A549 (cell line): Measurements from ENCODE around the gene COL16A1. TPM values are rescaled to one million over a fixed set of nuclear protein-coding genes. Genes with fewer than 3 reads are reported as not detected.
A peak's percentile ranks its signal among the peaks of the same experiment; 100 is the strongest.

ENCODE experiments used
- ATAC-seq, 2 experiments: fragments of 200-7000 bp in 1 of 2; fragments of >200 bp in 1 of 2; cut with Nextera tagmentation in 1 of 2; cut with Tn5 transposase in 1 of 2; 3 replicates each; pipeline versions ENCODE4 v1.8.0 to v1.9.1; 2018 to 2020; ENCODE audit warnings: mild to moderate bottlenecking in 1 of 2, moderate library complexity in 1 of 2
- CTCF ChIA-PET: fragments of 300-600 bp; sonication (Branson Sonifier 250); formaldehyde crosslinking; extraction: SDS; loops from one replicate; lab custom pipeline; 2021; ENCODE audit warnings: antibody characterized with exemption, inconsistent platforms; lab: Yijun Ruan, JAX
- POLR2A ChIA-PET: fragments of 350-600 bp; formaldehyde crosslinking; extraction: SDS; loops from one replicate; lab custom pipeline; 2021; ENCODE audit warnings: antibody characterized with exemption, inconsistent platforms; lab: Yijun Ruan, JAX
- DNase-seq, 2 experiments: peaks; one replicate each; pipeline versions ENCODE4 v3.0.0 to v3.0.0-alpha.2; 2011 to 2016; ENCODE audit warnings: low read depth in 1 of 2, low spot score in 1 of 2
- FAIRE-seq: peaks from 2 replicates; lab custom pipeline; 2011; peaks lifted over from hg19 to GRCh38; lab: Jason Lieb, UNC
- H3K27ac ChIP-seq, 2 experiments: fragments of >200 bp; sonication (Bioruptor Twin); formaldehyde crosslinking; 3 replicates each; pipeline ENCODE4 v1.5.1; 2016 to 2017
- H3K4me1 ChIP-seq: fragments of >200 bp; sonication (Bioruptor Twin); formaldehyde crosslinking; 3 replicates; pipeline ENCODE4 v1.6.1; 2016
- H3K4me2 ChIP-seq: fragments of >200 bp; sonication (Bioruptor Twin); formaldehyde crosslinking; 3 replicates; pipeline ENCODE4 v1.6.1; 2016
- H3K4me3 ChIP-seq: fragments of >200 bp; sonication (Bioruptor Twin); formaldehyde crosslinking; 3 replicates; pipeline ENCODE4 v1.5.1; 2016
- H3K9me3 ChIP-seq: fragments of >200 bp; sonication (Bioruptor Twin); formaldehyde crosslinking; 3 replicates; pipeline ENCODE4 v1.6.1; 2016
- BHLHE40 ChIP-seq: IDR thresholded peaks from 2 replicates; pipeline ENCODE4 v1.6.1; 2012; ENCODE audit warnings: low read depth, low read length, inconsistent platforms
- EHF ChIP-seq: fragments of 250-450 bp; sonication (Bioruptor Pico); IDR thresholded peaks from 2 replicates; pipeline ENCODE4 v1.5.0; 2020; ENCODE audit warnings: mild to moderate bottlenecking
- EP300 ChIP-seq, 2 experiments: fragments of >200 bp; sonication (Bioruptor Twin); formaldehyde crosslinking; IDR thresholded peaks; 2 replicates in 1 of 2; 3 replicates in 1 of 2; pipeline ENCODE4 v1.6.1; 2016 to 2017
- ESRRA ChIP-seq: fragments of 150-350 bp; IDR thresholded peaks from 2 replicates; pipeline ENCODE4 v1.6.1; 2014; ENCODE audit warnings: mild to moderate bottlenecking, low read length, borderline replicate concordance
- FOSB ChIP-seq: fragments of 250-450 bp; sonication (Bioruptor Pico); IDR thresholded peaks from 2 replicates; pipeline ENCODE4 v1.5.0; 2020; ENCODE audit warnings: mild to moderate bottlenecking, moderate library complexity
- FOSL2 ChIP-seq, 2 experiments: fragments of 450-650 bp in 1 of 2; fragments of >200 bp in 1 of 2; sonication (Bioruptor Twin) in 1 of 2; formaldehyde crosslinking; IDR thresholded peaks; 2 replicates each; pipeline versions ENCODE4 v1.5.0 to v1.6.1; 2016 to 2020; ENCODE audit warnings: mild to moderate bottlenecking in 1 of 2, moderate library complexity in 1 of 2
- GATA3 ChIP-seq: IDR thresholded peaks from 2 replicates; pipeline ENCODE4 v1.6.1; 2012; ENCODE audit warnings: borderline replicate concordance
- HOXB13 ChIP-seq: fragments of 250-450 bp; sonication (Bioruptor Pico); IDR thresholded peaks from 2 replicates; pipeline ENCODE4 v1.5.0; 2020; ENCODE audit warnings: low read depth, mild to moderate bottlenecking, moderate library complexity
- JUN ChIP-seq, 2 experiments: fragments of >200 bp; sonication (Bioruptor Twin); formaldehyde crosslinking; IDR thresholded peaks; 2 replicates in 1 of 2; 3 replicates in 1 of 2; pipeline ENCODE4 v1.6.1; 2016 to 2017
- MAX ChIP-seq: IDR thresholded peaks from 2 replicates; pipeline ENCODE4 v1.6.1; 2012
- NFE2L2 ChIP-seq: fragments of 150-350 bp; conservative IDR thresholded peaks from 2 replicates; pipeline ENCODE4 v1.6.1; 2014; ENCODE audit warnings: low read length
- NPAS2 ChIP-seq: fragments of 250-450 bp; sonication (Bioruptor Pico); IDR thresholded peaks from 2 replicates; pipeline ENCODE4 v1.8.0; 2022; ENCODE audit warnings: mild to moderate bottlenecking, moderate library complexity, borderline replicate concordance
- PHF8 ChIP-seq: fragments of 200-600 bp; sonication (generic); IDR thresholded peaks from 2 replicates; pipeline ENCODE4 v1.6.1; 2016; ENCODE audit warnings: low read depth, mild to moderate bottlenecking, antibody characterized with exemption, moderate library complexity, borderline replicate concordance
- POLR2A ChIP-seq: IDR thresholded peaks from 2 replicates; pipeline ENCODE4 v1.6.1; 2012; ENCODE audit warnings: mild to moderate bottlenecking, low read length
- RARB ChIP-seq: fragments of 250-450 bp; sonication (Bioruptor Pico); IDR thresholded peaks from 2 replicates; pipeline ENCODE4 v1.8.0; 2021; ENCODE audit warnings: mild to moderate bottlenecking, moderate library complexity
- RCOR1 ChIP-seq: fragments of 150-350 bp; IDR thresholded peaks from 2 replicates; pipeline ENCODE4 v1.6.1; 2014; ENCODE audit warnings: antibody characterized with exemption, low read length, low read depth
- SMC3 ChIP-seq: fragments of >200 bp; sonication (Bioruptor Twin); formaldehyde crosslinking; IDR thresholded peaks from 3 replicates; pipeline ENCODE4 v1.6.1; 2018; ENCODE audit warnings: inconsistent platforms
- ZC3H11A ChIP-seq: fragments of 450-650 bp; IDR thresholded peaks from 2 replicates; pipeline ENCODE4 v1.6.1; 2014; ENCODE audit warnings: antibody characterized with exemption, mild to moderate bottlenecking
- ZNF302 ChIP-seq: fragments of 250-450 bp; sonication (Bioruptor Pico); IDR thresholded peaks from 2 replicates; pipeline ENCODE4 v1.9.0; 2021; ENCODE audit warnings: inconsistent platforms, mild to moderate bottlenecking, moderate library complexity
- WGBS: methylation state at CpG from one replicate; pipeline ENCODE4 v1.1.6; 2017; ENCODE audit errors: missing lambda C conversion rate; 5-methylcytosine and 5-hydroxymethylcytosine counted together
- polyA plus RNA-seq, 4 experiments: library from polyadenylated mRNA; depleted of rRNA in 3 of 4; stranded (reverse); fragments of >200 nt; fragmentation: RNase III in 1 of 4; extraction: RNeasy Plus Mini Kit Qiagen cat#74134 plus additional on column Dnase treatment in 1 of 4; gene quantifications; 2 replicates in 3 of 4; 3 replicates in 1 of 4; pipeline ENCODE4 v1.2.3, GENCODE V29; 2011 to 2017
- TF ChIP-seq, protein P1 (sequence below): fragments of 150-350 bp; IDR thresholded peaks from 2 replicates; pipeline ENCODE4 v1.6.1; 2014; ENCODE audit warnings: low read depth, mild to moderate bottlenecking, low read length
- TF ChIP-seq, protein P2 (sequence below): fragments of >200 bp; sonication (Bioruptor Twin); formaldehyde crosslinking; IDR thresholded peaks from 3 replicates; pipeline ENCODE4 v1.6.1; 2016
- TF ChIP-seq, protein P3 (sequence below): fragments of 250-450 bp; sonication (Bioruptor Pico); IDR thresholded peaks from 2 replicates; pipeline ENCODE4 v1.5.0; 2021; ENCODE audit warnings: mild to moderate bottlenecking, moderate library complexity, borderline replicate concordance

Gene COL16A1
- polyA plus RNA-seq, 2 of the 4 experiments (the other 2 are of a cell fraction) = 1.4 to 8.1 TPM

DNA sequence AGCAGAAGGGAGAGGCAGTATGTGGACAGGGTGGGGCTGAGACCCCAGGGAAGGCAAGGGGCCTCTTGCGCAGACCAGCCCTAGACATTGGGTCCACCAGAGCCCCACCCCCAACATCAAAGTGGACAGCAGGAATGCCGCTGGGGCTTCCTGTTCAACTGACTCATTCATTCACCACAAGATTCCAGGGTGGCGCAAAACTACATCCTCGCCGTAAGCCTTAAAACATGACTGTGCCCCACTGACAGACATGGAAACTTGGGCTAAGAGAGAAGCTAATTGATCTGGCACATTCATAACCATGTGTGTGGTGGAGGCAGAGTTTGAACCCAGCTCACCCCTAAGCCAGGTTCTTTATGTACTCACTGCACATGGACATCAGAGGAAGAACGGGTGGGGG, 14.0 kb downstream of the COL16A1 start:
- no peaks in the 10 kb centered on the region for H3K9me3 ChIP-seq
- peak overlapping the region; percentile 68 to 95 for H3K27ac ChIP-seq
- H3K4me3 ChIP-seq = no peak overlapping the region
- WGBS = 41% methylated on average over 6 of the region's 6 CpGs
- H3K4me1 ChIP-seq = peaks cover 61% of the 10 kb centered on the region
- POLR2A ChIA-PET = interaction anchor here (1.1 to 2.0 kb wide), 3 partner anchors 11 to 26 kb away, joined by 3 to 11 read pairs (median 5); no protein-coding TSS in a partner anchor
- peak overlapping the region; percentile 62 for H3K4me2 ChIP-seq
- no peak for FAIRE-seq
- peak; percentile 47 to 64 for DNase-seq
- TF ChIP-seq JUN (IDR thresholded peaks at IDR 0.05) (0 out of 5 replicates have a peak, but pooled peaks of 1 of the 2 experiments have one; percentile 24), BHLHE40 (no peak), NPAS2 (CRISPR knock-in tag) (no peak), EP300 (IDR thresholded peaks at IDR 0.05) (no peak), MAX (peak; percentile 28; the same call in 1 of the 2 replicates), FOSL2 (IDR thresholded peaks at IDR 0.05) (0 out of 2 replicates have a peak, but pooled peaks have one; percentile 13), FOSL2 (CRISPR knock-in tag; IDR thresholded peaks at IDR 0.05) (peak; percentile 62), EHF (CRISPR knock-in tag) (no peak)
- TF ChIP-seq, protein P1, sequence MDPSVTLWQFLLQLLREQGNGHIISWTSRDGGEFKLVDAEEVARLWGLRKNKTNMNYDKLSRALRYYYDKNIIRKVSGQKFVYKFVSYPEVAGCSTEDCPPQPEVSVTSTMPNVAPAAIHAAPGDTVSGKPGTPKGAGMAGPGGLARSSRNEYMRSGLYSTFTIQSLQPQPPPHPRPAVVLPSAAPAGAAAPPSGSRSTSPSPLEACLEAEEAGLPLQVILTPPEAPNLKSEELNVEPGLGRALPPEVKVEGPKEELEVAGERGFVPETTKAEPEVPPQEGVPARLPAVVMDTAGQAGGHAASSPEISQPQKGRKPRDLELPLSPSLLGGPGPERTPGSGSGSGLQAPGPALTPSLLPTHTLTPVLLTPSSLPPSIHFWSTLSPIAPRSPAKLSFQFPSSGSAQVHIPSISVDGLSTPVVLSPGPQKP = no peak
- peak; percentile 57 to 66; a peak in 4 of 6 replicates for ATAC-seq
- CTCF ChIA-PET = interaction anchor here (0.6 to 6.3 kb wide), 8 partner anchors 11 to 362 kb away, joined by 3 to 40 read pairs (median 6); no protein-coding TSS in a partner anchor

DNA sequence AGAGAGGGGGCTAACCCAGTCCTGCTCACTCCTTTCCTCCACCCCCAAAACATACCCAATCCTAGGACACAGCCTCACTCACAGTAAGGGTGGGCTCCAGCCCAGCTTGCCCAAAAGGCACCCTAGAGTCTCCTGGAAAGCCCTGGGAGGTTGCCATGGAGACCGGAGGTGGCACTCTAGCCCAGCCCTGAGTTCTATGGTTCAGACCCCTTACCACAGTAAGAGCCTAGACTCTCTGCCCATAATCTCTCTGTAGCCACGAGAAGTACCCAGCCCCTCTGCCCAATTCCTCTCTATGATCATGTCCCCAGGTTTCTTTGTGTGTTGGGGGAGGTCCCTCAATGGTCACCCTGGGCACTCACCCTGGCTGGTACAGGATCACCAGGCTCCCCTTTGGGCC, 14.4 kb downstream of the COL16A1 start:
- no peaks in the 10 kb centered on the region for H3K9me3 ChIP-seq
- peak in 1 of 2 experiments; percentile 7; a peak in 1 of 6 replicates for ATAC-seq

More for the DNA sequence above, 14.4 kb downstream of the COL16A1 start:
- Histone ChIP-seq H3K4me1 (peaks cover 58% of the 10 kb centered on the region), H3K4me2 (peak overlapping the region; percentile 62), H3K27ac (peak overlapping the region; percentile 68 to 95), H3K4me3 (no peak overlapping the region)
- DNase-seq = no peak
- FAIRE-seq = no peak
- TF ChIP-seq ESRRA = no peak
- TF ChIP-seq EHF (CRISPR knock-in tag) = no peak
- TF ChIP-seq HOXB13 (CRISPR knock-in tag) = no peak
- no peak for TF ChIP-seq RCOR1
- no peak for TF ChIP-seq POLR2A
- TF ChIP-seq, protein P1 = no peak
- no peak for TF ChIP-seq ZNF302 (CRISPR knock-in tag)
- TF ChIP-seq, protein P2, sequence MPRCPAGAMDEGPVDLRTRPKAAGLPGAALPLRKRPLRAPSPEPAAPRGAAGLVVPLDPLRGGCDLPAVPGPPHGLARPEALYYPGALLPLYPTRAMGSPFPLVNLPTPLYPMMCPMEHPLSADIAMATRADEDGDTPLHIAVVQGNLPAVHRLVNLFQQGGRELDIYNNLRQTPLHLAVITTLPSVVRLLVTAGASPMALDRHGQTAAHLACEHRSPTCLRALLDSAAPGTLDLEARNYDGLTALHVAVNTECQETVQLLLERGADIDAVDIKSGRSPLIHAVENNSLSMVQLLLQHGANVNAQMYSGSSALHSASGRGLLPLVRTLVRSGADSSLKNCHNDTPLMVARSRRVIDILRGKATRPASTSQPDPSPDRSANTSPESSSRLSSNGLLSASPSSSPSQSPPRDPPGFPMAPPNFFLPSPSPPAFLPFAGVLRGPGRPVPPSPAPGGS = no peak
- TF ChIP-seq, protein P3, sequence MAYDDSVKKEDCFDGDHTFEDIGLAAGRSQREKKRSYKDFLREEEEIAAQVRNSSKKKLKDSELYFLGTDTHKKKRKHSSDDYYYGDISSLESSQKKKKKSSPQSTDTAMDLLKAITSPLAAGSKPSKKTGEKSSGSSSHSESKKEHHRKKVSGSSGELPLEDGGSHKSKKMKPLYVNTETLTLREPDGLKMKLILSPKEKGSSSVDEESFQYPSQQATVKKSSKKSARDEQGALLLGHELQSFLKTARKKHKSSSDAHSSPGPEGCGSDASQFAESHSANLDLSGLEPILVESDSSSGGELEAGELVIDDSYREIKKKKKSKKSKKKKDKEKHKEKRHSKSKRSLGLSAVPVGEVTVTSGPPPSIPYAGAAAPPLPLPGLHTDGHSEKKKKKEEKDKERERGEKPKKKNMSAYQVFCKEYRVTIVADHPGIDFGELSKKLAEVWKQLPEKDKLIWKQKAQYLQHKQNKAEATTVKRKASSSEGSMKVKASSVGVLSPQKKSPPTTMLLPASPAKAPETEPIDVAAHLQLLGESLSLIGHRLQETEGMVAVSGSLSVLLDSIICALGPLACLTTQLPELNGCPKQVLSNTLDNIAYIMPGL (CRISPR knock-in tag) = no peak
- TF ChIP-seq GATA3 = no peak
- TF ChIP-seq PHF8 = no peak
- TF ChIP-seq NFE2L2 = no peak
- TF ChIP-seq RARB (CRISPR knock-in tag) = no peak
- no peak for TF ChIP-seq SMC3
- TF ChIP-seq FOSB = no peak
- no peak for TF ChIP-seq MAX
- no peak for TF ChIP-seq ZC3H11A
- no CpG with 5 or more reads among the region's 2 CpGs for WGBS
- CTCF ChIA-PET = interaction anchor here (0.6 to 6.3 kb wide), 6 partner anchors 10 to 363 kb away, joined by 3 to 40 read pairs (median 5); no protein-coding TSS in a partner anchor
- POLR2A ChIA-PET = interaction anchor here (1.1 to 2.0 kb wide), 3 partner anchors 12 to 26 kb away, joined by 3 to 11 read pairs (median 5); no protein-coding TSS in a partner anchor
